Endometrial microvascular endothelial cells (primary cell): ENCODE data around the gene DGKD. TPM values are rescaled to one million over a fixed set of nuclear protein-coding genes. Genes with fewer than 3 reads are reported as not detected.
"Not testable (repeated sequence)": the region's sequence is repeated elsewhere in the genome, so short reads cannot be mapped to it uniquely, and the experiment has no call there.

Experiments
- in situ Hi-C: cut with HindIII; loops from 2 replicates; pipeline ENCODE4 v1.10.0; 2017; ENCODE audit warnings: low sequenced_read_pairs, low pct_unique_long_range_greater_than_20kb; ENCODE audit errors: inconsistent ontology term
- total RNA-seq: library from RNA; depleted of rRNA; stranded (reverse); fragments of >200 nt; gene quantifications from one replicate; pipeline ENCODE4 v1.2.3, GENCODE V29; 2015; ENCODE audit errors: inconsistent ontology term

Gene DGKD
- total RNA-seq, 1 donor from 2014 or later = 4.7 TPM

GRCh38 chr2:233380132-233380895 is 26.0 kb downstream of the DGKD start:
- in situ Hi-C loops = no loop called here

- in situ Hi-C loops = no loop called here
These were observed 26.8 kb downstream of the DGKD start for GRCh38 chr2:233380995-233381637.

GRCh38 chr2:233381638-233381995 is 27.3 kb downstream of the DGKD start:
- in situ Hi-C loops = no loop called here

- in situ Hi-C loops = no loop called here
These were observed 29.7 kb downstream of the DGKD start for GRCh38 chr2:233384015-233384414.

GRCh38 chr2:233384811-233385488 is 30.7 kb downstream of the DGKD start:
- in situ Hi-C loops = no loop called here

- in situ Hi-C loops = no loop called here
These were observed 31.3 kb downstream of the DGKD start for GRCh38 chr2:233385489-233386044.

GRCh38 chr2:233386382-233387041 is 32.2 kb downstream of the DGKD start:
- in situ Hi-C loops = no loop called here

GRCh38 chr2:233387225-233387624 is 32.9 kb downstream of the DGKD start:
- in situ Hi-C loops = no loop called here

- in situ Hi-C loops = no loop called here
These were observed 33.6 kb downstream of the DGKD start for GRCh38 chr2:233387667-233388528.

GRCh38 chr2:233389601-233390125 is 35.4 kb downstream of the DGKD start:
- in situ Hi-C loops = no loop called here

- in situ Hi-C loops = no loop called here
These were observed 41.4 kb downstream of the DGKD start for GRCh38 chr2:233395687-233396086.

GRCh38 chr2:233396726-233397665 is 42.7 kb downstream of the DGKD start:
- in situ Hi-C loops = not testable (repeated sequence)

- in situ Hi-C loops = no loop called here
These were observed 45.3 kb downstream of the DGKD start for GRCh38 chr2:233399306-233400225.

GRCh38 chr2:233400341-233400740 is 46.0 kb downstream of the DGKD start:
- in situ Hi-C loops = no loop called here

GRCh38 chr2:233400961-233401360 is 46.7 kb downstream of the DGKD start:
- in situ Hi-C loops = no loop called here

GRCh38 chr2:233402346-233402745 is 48.1 kb downstream of the DGKD start:
- in situ Hi-C loops = no loop called here
